K562 (cell line): ENCODE data around the gene GALNT17.

Source experiments
- ARNT ChIP-seq, 2 experiments: fragments of 450-650 bp; IDR thresholded peaks; 2 replicates each; pipeline ENCODE4 v1.6.1; 2016; ENCODE audit warnings: mild to moderate bottlenecking in 1 of 2
- CTCF ChIP-seq, 3 experiments: IDR thresholded peaks in 2 of 3; conservative IDR thresholded peaks in 1 of 3; 2 replicates each; pipeline ENCODE4 v1.5.1; 2011 to 2012; ENCODE audit warnings: low read length in 3 of 3, mild to moderate bottlenecking in 3 of 3, control low read depth in 2 of 3, improper control_type of control experiment in 1 of 3, inconsistent platforms in 1 of 3, low read depth in 1 of 3, mixed read lengths in 1 of 3, moderate library complexity in 1 of 3; ENCODE audit not compliant: insufficient read depth in 2 of 3
- IRF9 ChIP-seq: fragments of 450-650 bp; IDR thresholded peaks from 2 replicates; pipeline ENCODE4 v1.6.1; 2016; ENCODE audit warnings: missing biosample characterization, missing genetic modification characterization
- MTA3 ChIP-seq: fragments of 450-650 bp; formaldehyde crosslinking; IDR thresholded peaks from 2 replicates; pipeline ENCODE4 v1.6.1; 2017; ENCODE audit warnings: mild to moderate bottlenecking, borderline replicate concordance
- NCOA6 ChIP-seq: fragments of 450-650 bp; IDR thresholded peaks from 2 replicates; pipeline ENCODE4 v1.6.1; 2017; ENCODE audit warnings: mild to moderate bottlenecking
- RBM25 ChIP-seq: fragments of 200-400 bp; formaldehyde crosslinking; IDR thresholded peaks from 2 replicates; pipeline ENCODE4 v1.6.1; 2018; ENCODE audit warnings: low read length, low read depth, moderate library complexity; ENCODE audit not compliant: severe bottlenecking
- ZZZ3 ChIP-seq: fragments of 450-650 bp; IDR thresholded peaks from 2 replicates; pipeline ENCODE4 v1.6.1; 2016; ENCODE audit warnings: antibody characterized with exemption, mild to moderate bottlenecking, moderate library complexity

- TF ChIP-seq ARNT (IDR thresholded peaks at IDR 0.05) (no peak), CTCF (IDR thresholded peaks at IDR 0.05 in 2 of 3, conservative IDR thresholded peaks at IDR 0.05 in 1 of 3; ENCODE audit: insufficient read depth in 2 of 3, low read depth in 1 of 3, low read length in 3 of 3) (no peak), MTA3 (no peak), RBM25 (no peak), IRF9 (no peak), ZZZ3 (no peak), NCOA6 (no peak)
Observed at GRCh38 chr7:71457021-71457420, 325.1 kb downstream of the GALNT17 start.
